Hepatocyte (in vitro differentiated cells): ENCODE data around the gene RPS21. TPM values are rescaled to one million over a fixed set of nuclear protein-coding genes. Genes with fewer than 3 reads are reported as not detected.

ENCODE experiments used
- DNase-seq: peaks from one replicate; pipeline ENCODE4 v3.0.0-alpha.2; 2016; ENCODE audit warnings: low spot score
- H2AFZ ChIP-seq: fragments of 200-600 bp; sonication (generic); 2 replicates; pipeline ENCODE4 v1.6.0; 2016; ENCODE audit warnings: antibody characterized with exemption, mild to moderate bottlenecking
- H3K27ac ChIP-seq: fragments of 200-600 bp; sonication (generic); 2 replicates; pipeline ENCODE4 v1.5.1; 2016; ENCODE audit warnings: mild to moderate bottlenecking
- H3K27me3 ChIP-seq: fragments of 200-600 bp; sonication (generic); 2 replicates; pipeline ENCODE4 v1.6.1; 2016
- H3K36me3 ChIP-seq: fragments of 200-600 bp; sonication (generic); replicated peaks from 2 replicates; pipeline ENCODE4 v1.5.1; 2016; ENCODE audit warnings: low read depth; ENCODE audit not compliant: insufficient read depth
- H3K4me1 ChIP-seq: fragments of 200-600 bp; sonication (generic); 2 replicates; pipeline ENCODE4 v1.5.1; 2016; ENCODE audit warnings: mild to moderate bottlenecking, moderate library complexity; ENCODE audit not compliant: insufficient read depth
- H3K4me2 ChIP-seq: fragments of 200-600 bp; sonication (generic); 2 replicates; pipeline ENCODE4 v1.6.0; 2016
- H3K4me3 ChIP-seq: fragments of 200-600 bp; sonication (generic); 2 replicates; pipeline ENCODE4 v1.5.1; 2016; ENCODE audit warnings: mild to moderate bottlenecking
- H3K79me2 ChIP-seq: fragments of 200-600 bp; sonication (generic); 2 replicates; pipeline ENCODE4 v1.6.0; 2017; ENCODE audit warnings: mild to moderate bottlenecking
- H3K9me2 ChIP-seq: fragments of 200-600 bp; sonication (generic); replicated peaks from 2 replicates; pipeline ENCODE4 v1.6.0; 2017; ENCODE audit warnings: mild to moderate bottlenecking; ENCODE audit not compliant: insufficient read depth
- H3K9me3 ChIP-seq: fragments of 200-600 bp; sonication (generic); 2 replicates; pipeline ENCODE4 v1.5.1; 2016; ENCODE audit warnings: low read depth, mild to moderate bottlenecking
- H4K20me1 ChIP-seq: fragments of 200-600 bp; sonication (generic); 2 replicates; pipeline ENCODE4 v1.6.0; 2016; ENCODE audit warnings: mild to moderate bottlenecking; ENCODE audit not compliant: insufficient read depth, poor library complexity, severe bottlenecking
- EZH2 ChIP-seq: fragments of 200-600 bp; sonication (generic); IDR thresholded peaks from 2 replicates; pipeline ENCODE4 v1.6.1; 2016; ENCODE audit warnings: antibody characterized with exemption, mild to moderate bottlenecking, borderline replicate concordance
- EZH2phosphoT487 ChIP-seq: fragments of 200-600 bp; sonication (generic); IDR thresholded peaks from one replicate; pipeline ENCODE4 v1.6.1; 2018; ENCODE audit warnings: antibody characterized with exemption, mild to moderate bottlenecking, low read depth, moderate library complexity; ENCODE audit not compliant: unreplicated experiment, severe bottlenecking
- WGBS: methylation state at CpG from one replicate; pipeline ENCODE4 v1.1.6; 2016; ENCODE audit warnings: low lambda C conversion rate; ENCODE audit errors: missing lambda C conversion rate; 5-methylcytosine and 5-hydroxymethylcytosine counted together
- polyA plus RNA-seq: library from polyadenylated mRNA; unstranded; fragments of >200 nt; fragmentation: Nextera tagmentation; extraction: Ambion mirVana; gene quantifications from 2 replicates; pipeline ENCODE4 v1.2.1, GENCODE V29; 2016
- total RNA-seq: library from RNA; depleted of rRNA; stranded (reverse); fragments of >200 nt; gene quantifications from 2 replicates; pipeline ENCODE4 v1.2.3, GENCODE V29; 2014
- TF ChIP-seq, protein P1 (sequence below): fragments of 200-600 bp; sonication (generic); IDR thresholded peaks from 2 replicates; pipeline ENCODE4 v1.5.1; 2016; ENCODE audit warnings: antibody characterized with exemption, mild to moderate bottlenecking; ENCODE audit not compliant: poor library complexity

The RPS21 gene
- total and polyA plus RNA-seq, 2 experiments from 2014 or later: 460 to 1,754 TPM

DNA sequence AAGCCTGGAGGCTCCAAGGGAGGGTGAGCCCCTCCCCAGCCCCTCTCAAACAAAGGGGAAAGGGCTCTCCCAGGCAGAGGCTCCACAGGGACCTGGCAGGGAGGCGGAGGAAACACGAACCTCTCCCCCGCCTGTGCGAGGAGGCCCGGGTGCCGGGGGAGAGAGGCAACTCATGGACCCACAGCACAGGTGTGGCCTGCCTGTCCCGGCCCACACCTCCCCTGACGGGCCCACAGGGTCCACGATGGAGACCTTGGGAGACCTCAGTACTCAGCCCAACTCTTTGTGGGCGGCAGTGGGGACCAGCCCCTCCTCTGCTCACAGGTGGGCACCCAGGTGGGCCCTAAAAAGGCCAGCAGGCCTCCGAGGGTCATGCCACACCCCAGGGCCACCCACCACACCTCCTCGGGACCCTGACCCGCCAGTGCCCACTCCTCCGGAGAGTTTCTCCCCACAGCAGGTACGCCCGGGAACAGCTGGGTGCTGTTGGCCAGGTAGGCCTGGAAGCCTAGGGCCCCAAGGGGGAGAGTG, 32.0 kb upstream of the RPS21 start:
- TF ChIP-seq, protein P1, sequence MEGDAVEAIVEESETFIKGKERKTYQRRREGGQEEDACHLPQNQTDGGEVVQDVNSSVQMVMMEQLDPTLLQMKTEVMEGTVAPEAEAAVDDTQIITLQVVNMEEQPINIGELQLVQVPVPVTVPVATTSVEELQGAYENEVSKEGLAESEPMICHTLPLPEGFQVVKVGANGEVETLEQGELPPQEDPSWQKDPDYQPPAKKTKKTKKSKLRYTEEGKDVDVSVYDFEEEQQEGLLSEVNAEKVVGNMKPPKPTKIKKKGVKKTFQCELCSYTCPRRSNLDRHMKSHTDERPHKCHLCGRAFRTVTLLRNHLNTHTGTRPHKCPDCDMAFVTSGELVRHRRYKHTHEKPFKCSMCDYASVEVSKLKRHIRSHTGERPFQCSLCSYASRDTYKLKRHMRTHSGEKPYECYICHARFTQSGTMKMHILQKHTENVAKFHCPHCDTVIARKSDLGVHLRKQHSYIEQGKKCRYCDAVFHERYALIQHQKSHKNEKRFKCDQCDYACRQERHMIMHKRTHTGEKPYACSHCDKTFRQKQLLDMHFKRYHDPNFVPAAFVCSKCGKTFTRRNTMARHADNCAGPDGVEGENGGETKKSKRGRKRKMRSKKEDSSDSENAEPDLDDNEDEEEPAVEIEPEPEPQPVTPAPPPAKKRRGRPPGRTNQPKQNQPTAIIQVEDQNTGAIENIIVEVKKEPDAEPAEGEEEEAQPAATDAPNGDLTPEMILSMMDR: no peak
- TF ChIP-seq EZH2phosphoT487: no peak
- Histone ChIP-seq H3K27ac (peak overlapping the region; percentile 95), H3K36me3 (no peaks in the 10 kb centered on the region)

DNA sequence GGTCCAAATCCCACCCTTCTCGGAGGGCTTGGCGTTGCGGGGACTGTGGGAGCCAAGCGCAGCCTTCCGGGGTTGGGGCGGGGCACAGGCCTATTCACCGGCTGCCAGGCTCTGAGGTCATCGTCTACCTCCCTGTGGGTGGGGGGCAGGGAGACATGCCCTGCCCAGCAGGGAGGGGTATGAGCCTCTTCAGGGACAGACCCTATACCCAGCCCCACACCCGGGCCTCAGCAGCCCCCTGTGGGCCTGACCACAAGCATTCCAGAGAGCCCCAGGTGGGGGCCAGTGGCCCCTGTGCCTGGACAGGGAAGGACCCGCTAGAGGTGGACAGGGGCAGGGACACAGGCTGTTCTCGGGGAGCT, 31.4 kb upstream of the RPS21 start:
- Histone ChIP-seq H4K20me1 (peaks cover 3% of the 10 kb centered on the region), H3K9me2 (no peaks in the 10 kb centered on the region), H3K27me3 (no peaks in the 10 kb centered on the region), H3K4me2 (peak overlapping the region; percentile 67), H3K4me3 (no peak overlapping the region), H3K27ac (peak overlapping the region; percentile 95), H3K4me1 (peaks cover 70% of the 10 kb centered on the region), H2AFZ (no peak overlapping the region), H3K79me2 (peaks cover 72% of the 10 kb centered on the region), H3K9me3 (no peaks in the 10 kb centered on the region), H3K36me3 (no peaks in the 10 kb centered on the region)
- 43% methylated on average over 11 of the region's 11 CpGs for WGBS
- DNase-seq: peak; percentile 75
- TF ChIP-seq EZH2: no peak
- TF ChIP-seq, protein P1: no peak
- TF ChIP-seq EZH2phosphoT487: no peak

More for the DNA sequence above, 32.0 kb upstream of the RPS21 start:
- H3K4me3 ChIP-seq: no peak overlapping the region
- H3K79me2 ChIP-seq: peaks cover 70% of the 10 kb centered on the region
- H2AFZ ChIP-seq: no peak overlapping the region
- no peaks in the 10 kb centered on the region for H3K9me2 ChIP-seq
- no peak for DNase-seq
- peaks cover 3% of the 10 kb centered on the region for H4K20me1 ChIP-seq
- H3K9me3 ChIP-seq: no peaks in the 10 kb centered on the region
- WGBS: 62% methylated on average over 15 of the region's 16 CpGs
- peak overlapping the region; percentile 67 for H3K4me2 ChIP-seq
- no peaks in the 10 kb centered on the region for H3K27me3 ChIP-seq
- H3K4me1 ChIP-seq: peaks cover 74% of the 10 kb centered on the region

DNA sequence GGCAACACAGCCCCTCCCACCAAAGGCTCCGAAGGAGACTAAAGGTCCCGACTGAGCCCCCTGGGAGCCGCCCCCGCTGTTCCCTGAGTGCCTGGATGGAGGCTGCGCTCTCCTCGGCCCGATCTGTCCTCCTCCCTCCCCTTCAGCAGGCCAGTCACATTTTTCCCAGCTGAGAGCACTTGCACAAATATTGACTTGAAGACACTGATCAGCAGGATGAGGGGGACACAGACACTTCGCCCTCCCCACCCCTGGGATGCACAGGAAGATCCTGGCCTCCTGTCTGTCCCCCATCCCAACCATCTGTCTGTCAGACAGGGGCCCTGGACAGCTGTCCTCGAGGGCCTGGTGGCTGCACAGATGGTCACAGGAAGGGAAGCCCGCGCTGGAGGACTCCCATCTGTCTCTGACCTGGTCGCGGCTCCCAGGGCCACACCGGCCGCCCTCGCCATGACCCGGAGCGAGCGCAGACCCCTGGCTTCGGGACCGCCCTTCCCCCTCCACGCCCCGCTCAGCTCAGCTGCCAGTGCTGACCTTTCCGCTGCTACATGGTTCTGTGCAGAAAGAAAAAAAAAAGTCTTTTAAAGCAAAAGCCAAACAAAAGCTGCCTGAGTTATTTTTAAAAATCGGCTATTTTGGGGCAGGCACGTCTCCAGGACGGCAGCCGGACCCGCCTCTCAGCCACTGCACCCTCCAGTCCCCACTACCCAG, 30.9 kb upstream of the RPS21 start:
- Histone ChIP-seq H3K4me1 (peaks cover 70% of the 10 kb centered on the region), H3K27ac (peak overlapping the region; percentile 95), H3K79me2 (peaks cover 77% of the 10 kb centered on the region), H3K9me2 (no peaks in the 10 kb centered on the region), H3K9me3 (no peaks in the 10 kb centered on the region), H3K4me3 (no peak overlapping the region), H3K36me3 (no peaks in the 10 kb centered on the region), H2AFZ (no peak overlapping the region), H3K4me2 (peak overlapping the region; percentile 67), H4K20me1 (peaks cover 6% of the 10 kb centered on the region), H3K27me3 (no peaks in the 10 kb centered on the region)
- 55% methylated on average over 29 of the region's 29 CpGs for WGBS
- no peak for DNase-seq
- TF ChIP-seq EZH2phosphoT487: no peak
- TF ChIP-seq, protein P1: no peak
- no peak for TF ChIP-seq EZH2
